Ovary (tissue), 9 donors: Measurements from ENCODE around the gene TMBIM4. TPM values are rescaled to one million over a fixed set of nuclear protein-coding genes. Genes with fewer than 3 reads are reported as not detected.

Experiments used
- DNase-seq, 5 donors: peaks; one replicate each; pipeline ENCODE4 v3.0.0-alpha.2; 2019 to 2020
- H3K27ac ChIP-seq, 2 donors: fragments of 200-600 bp; one replicate each; pipeline versions ENCODE4 v1.5.1 to v1.8.0; 2019 to 2022
- H3K27me3 ChIP-seq: fragments of 200-600 bp; one replicate; pipeline ENCODE4 v1.8.0; 2022
- H3K36me3 ChIP-seq: fragments of 200-600 bp; sonication (generic); one replicate; pipeline ENCODE4 v1.5.1; 2019
- H3K4me1 ChIP-seq: one replicate; pipeline ENCODE4 v1.8.1; 2013; ENCODE audit warnings: mild to moderate bottlenecking, moderate library complexity; ENCODE audit not compliant: insufficient read depth
- H3K4me3 ChIP-seq: fragments of 200-600 bp; sonication (generic); one replicate; pipeline ENCODE4 v1.5.1; 2017
- H3K9me3 ChIP-seq, 2 donors: fragments of 200-600 bp in 1 of 2; sonication (generic) in 1 of 2; one replicate each; pipeline versions ENCODE4 v1.5.1 to v1.8.1; 2013 to 2019; ENCODE audit warnings: mild to moderate bottlenecking in 1 of 2, moderate library complexity in 1 of 2
- CTCF ChIP-seq, 3 donors: fragments of 450-650 bp in 2 of 3; fragments of 200-600 bp in 1 of 3; IDR thresholded peaks; one replicate each; pipeline versions ENCODE4 v1.5.1 to v1.8.0; 2016 to 2022; ENCODE audit warnings: antibody characterized with exemption in 3 of 3, mild to moderate bottlenecking in 1 of 3
- EP300 ChIP-seq: sonication (generic); formaldehyde crosslinking; IDR thresholded peaks from one replicate; pipeline ENCODE4 v1.6.1; 2017; ENCODE audit warnings: antibody characterized with exemption
- POLR2A ChIP-seq: fragments of 450-650 bp; IDR thresholded peaks from one replicate; pipeline ENCODE4 v1.6.1; 2017; ENCODE audit warnings: antibody characterized with exemption, mild to moderate bottlenecking, moderate library complexity
- WGBS, 3 donors: extraction: QIAGEN DNeasy Blood & Tissue Kit in 1 of 3; methylation state at CpG; one replicate each; pipeline versions ENCODE4 v1.1.5 to v1.1.7; 2013 to 2017; 5-methylcytosine and 5-hydroxymethylcytosine counted together
- intact Hi-C, 4 donors: fragments of 100-400 bp; cut with DNase I; formaldehyde crosslinking; loops; one replicate each; pipeline versions ENCODE4 v1.11.0 to v1.15.1; 2022 to 2023
- polyA plus RNA-seq, 2 donors: library from polyadenylated mRNA; stranded (reverse); fragments of 200-250 nt in 1 of 2; fragments of 350-450 nt in 1 of 2; fragmentation: Illumina TruSeq in 1 of 2; extraction: RNeasy Lipid Tissue Mini Kit (QIAGEN cat#74804) in 1 of 2; gene quantifications; one replicate each; pipeline ENCODE4 v1.2.3, GENCODE V29; 2013 to 2014
- total RNA-seq, 7 donors: library from RNA; depleted of rRNA in 2 of 7; stranded (reverse); fragments of >200 nt in 2 of 7; fragmentation: NEBNext Ultra II Directional in 3 of 7; extraction: Animal tissue kit (Norgen Biotek cat#: 25700) in 3 of 7; gene quantifications; one replicate each; pipeline versions ENCODE4 v1.1.0 to v1.2.4, GENCODE V29; 2016 to 2023
- donor health status: DM: no; HTN: no; CAD: no; lungs with moderate emphysema.
- donor health status: DM: no; HTN: no; CAD: no.
- donor health status: Bipolar disorder and iron deficiency.
- donor health status: DM: yes; HTN: yes; CAD: no.
- donor health status: DM: no; HTN: no; CAD: no.
- donor health status: DM: yes; HTN: yes; CAD: no.

TMBIM4 gene
- total and polyA plus RNA-seq, 9 donors: 78.3 to 154 (median 112) TPM

GRCh38 chr12:66142826-66143225, 27.0 kb downstream of the TMBIM4 start:
- H3K4me1 ChIP-seq: no peaks in the 10 kb centered on the region
- intact Hi-C loops: no loop called here
- H3K27ac ChIP-seq: no peak overlapping the region
- TF ChIP-seq POLR2A (no peak), CTCF (IDR thresholded peaks at IDR 0.05) (no peak), EP300 (no peak)
- no peaks in the 10 kb centered on the region for H3K36me3 ChIP-seq
- no peaks in the 10 kb centered on the region for H3K9me3 ChIP-seq
- DNase-seq: no peak
- H3K27me3 ChIP-seq: no peaks in the 10 kb centered on the region
- no peak overlapping the region for H3K4me3 ChIP-seq

GRCh38 chr12:66141299-66141698, 28.5 kb downstream of the TMBIM4 start:
- no peak overlapping the region for H3K27ac ChIP-seq
- H3K9me3 ChIP-seq: no peaks in the 10 kb centered on the region
- H3K36me3 ChIP-seq: no peaks in the 10 kb centered on the region
- H3K4me1 ChIP-seq: no peaks in the 10 kb centered on the region
- DNase-seq: no peak
- TF ChIP-seq EP300: no peak
- TF ChIP-seq POLR2A: no peak
- no peak for TF ChIP-seq CTCF (IDR thresholded peaks at IDR 0.05)
- intact Hi-C loops: no loop called here
- no peaks in the 10 kb centered on the region for H3K27me3 ChIP-seq
- WGBS, 3 donors: 97 to 99% (median 99%) methylated on average over 2 of the region's 2 CpGs
- H3K4me3 ChIP-seq: no peak overlapping the region

GRCh38 chr12:66140731-66141130, 29.1 kb downstream of the TMBIM4 start:
- Histone ChIP-seq H3K27me3 (no peaks in the 10 kb centered on the region), H3K4me1 (no peaks in the 10 kb centered on the region), H3K36me3 (no peaks in the 10 kb centered on the region), H3K4me3 (no peak overlapping the region), H3K9me3 (no peaks in the 10 kb centered on the region), H3K27ac (no peak overlapping the region)
- DNase-seq: no peak
- TF ChIP-seq POLR2A: no peak
- TF ChIP-seq CTCF (IDR thresholded peaks at IDR 0.05): no peak
- TF ChIP-seq EP300: no peak
- intact Hi-C loops: no loop called here

- H3K27me3 ChIP-seq: no peaks in the 10 kb centered on the region
- no peaks in the 10 kb centered on the region for H3K36me3 ChIP-seq
- no peak for DNase-seq
- TF ChIP-seq EP300: no peak
- no peak for TF ChIP-seq CTCF (IDR thresholded peaks at IDR 0.05)
- no peak for TF ChIP-seq POLR2A
- intact Hi-C loops: no loop called here
- no peak overlapping the region for H3K4me3 ChIP-seq
- WGBS, 3 donors: 97 to 100% (median 98%) methylated on average over 2 of the region's 2 CpGs
- no peaks in the 10 kb centered on the region for H3K4me1 ChIP-seq
- no peak overlapping the region for H3K27ac ChIP-seq
- no peaks in the 10 kb centered on the region for H3K9me3 ChIP-seq
Measured at GRCh38 chr12:66139328-66139727, 30.5 kb downstream of the TMBIM4 start.

- intact Hi-C loops: no loop called here
- no peak for TF ChIP-seq POLR2A
- no peak for TF ChIP-seq EP300
- no peak for TF ChIP-seq CTCF (IDR thresholded peaks at IDR 0.05)
- H3K27me3 ChIP-seq: no peaks in the 10 kb centered on the region
- WGBS, 3 donors: 97 to 99% (median 97%) methylated on average over 3 of the region's 3 CpGs
- H3K4me3 ChIP-seq: no peak overlapping the region
- no peaks in the 10 kb centered on the region for H3K36me3 ChIP-seq
- DNase-seq: no peak
- no peaks in the 10 kb centered on the region for H3K4me1 ChIP-seq
- no peak overlapping the region for H3K27ac ChIP-seq
- H3K9me3 ChIP-seq: no peaks in the 10 kb centered on the region
Measured at GRCh38 chr12:66137937-66138336, 31.9 kb downstream of the TMBIM4 start.
